A673 (cell line): ENCODE measurements around the gene DIP2B. TPM values are rescaled to one million over a fixed set of nuclear protein-coding genes. Genes with fewer than 3 reads are reported as not detected.
A peak's percentile ranks its signal among the peaks of the same experiment; 100 is the strongest.

ENCODE experiments used
- BruUV-seq: library from RNA; stranded (reverse); fragments of 400-500 nt; replicated peaks from 2 replicates; lab custom pipeline; 2021; lab: Mats Ljungman, UMichigan
- CTCF ChIA-PET: fragments of 300-600 bp; sonication (Branson Sonifier 250); formaldehyde crosslinking; loops from one replicate; lab custom pipeline; 2022; ENCODE audit warnings: antibody characterized with exemption; lab: Charles Lee
- POLR2A ChIA-PET: fragments of 300-600 bp; sonication (Branson Sonifier 250); formaldehyde crosslinking; loops from one replicate; lab custom pipeline; 2022; ENCODE audit warnings: antibody characterized with exemption; ENCODE audit not compliant: low non-redundant PET; lab: Charles Lee
- DNase-seq: peaks from one replicate; pipeline ENCODE4 v3.0.0-alpha.2; 2015; ENCODE audit warnings: low spot score
- H3K27ac ChIP-seq: fragments of 200-600 bp; sonication (generic); 2 replicates; pipeline ENCODE4 v1.5.1; 2016; ENCODE audit warnings: mixed run types, low read depth, mild to moderate bottlenecking, mixed read lengths, antibody characterized with exemption, low read length; ENCODE audit not compliant: poor library complexity, severe bottlenecking
- H3K27me3 ChIP-seq: fragments of 200-600 bp; sonication (generic); replicated peaks from 2 replicates; pipeline ENCODE4 v1.6.1; 2017; ENCODE audit warnings: mixed run types, low read depth, mild to moderate bottlenecking, mixed read lengths, antibody characterized with exemption, low read length; ENCODE audit not compliant: insufficient read depth, poor library complexity
- H3K36me3 ChIP-seq: fragments of 200-600 bp; sonication (generic); 2 replicates; pipeline ENCODE4 v1.6.1; 2016; ENCODE audit warnings: mixed run types, mild to moderate bottlenecking, mixed read lengths, antibody characterized with exemption, low read length; ENCODE audit not compliant: insufficient read depth, poor library complexity, severe bottlenecking
- H3K4me1 ChIP-seq: fragments of 200-600 bp; sonication (generic); 2 replicates; pipeline ENCODE4 v1.6.1; 2017; ENCODE audit warnings: mixed run types, mild to moderate bottlenecking, mixed read lengths, antibody characterized with exemption, low read length; ENCODE audit not compliant: insufficient read depth, poor library complexity, severe bottlenecking
- H3K4me3 ChIP-seq: fragments of 200-600 bp; sonication (generic); 2 replicates; pipeline ENCODE4 v1.5.1; 2016; ENCODE audit warnings: low read depth, mixed run types, mild to moderate bottlenecking, mixed read lengths, low read length; ENCODE audit not compliant: poor library complexity, severe bottlenecking
- H3K9me3 ChIP-seq: fragments of 200-600 bp; sonication (generic); 2 replicates; pipeline ENCODE4 v1.6.1; 2016; ENCODE audit warnings: mixed run types, low read depth, mild to moderate bottlenecking, mixed read lengths, antibody characterized with exemption, low read length; ENCODE audit not compliant: poor library complexity, severe bottlenecking
- CTCF ChIP-seq: fragments of 300-800, 200-600 bp; sonication (generic); conservative IDR thresholded peaks from 2 replicates; pipeline ENCODE4 v1.5.1; 2017; ENCODE audit warnings: low read depth, mild to moderate bottlenecking, antibody characterized with exemption, low read length, moderate library complexity, mixed read lengths
- EZH2 ChIP-seq: fragments of 200-600 bp; sonication (generic); IDR thresholded peaks from 2 replicates; pipeline ENCODE4 v1.6.1; 2017; ENCODE audit warnings: borderline replicate concordance, low read depth, mild to moderate bottlenecking, mixed read lengths, antibody characterized with exemption, low read length; ENCODE audit not compliant: poor library complexity, severe bottlenecking
- intact Hi-C: fragments of 100-400 bp; cut with micrococcal nuclease; formaldehyde crosslinking; loops from one replicate; pipeline ENCODE4 v1.10.0; 2022; ENCODE audit not compliant: unreplicated experiment
- total RNA-seq: library from RNA; stranded (reverse); gene quantifications from 2 replicates; pipeline ENCODE4 v1.2.3, GENCODE V29; 2021

DIP2B gene
- total RNA-seq, 1 experiment from 2014 or later, result 40.5 TPM

GRCh38 chr12:50508414-50508813, 3.6 kb downstream of the DIP2B start:
- intact Hi-C loops, result loop anchor here (10.0 kb wide), 2 partner anchors 306 to 516 kb away; partner anchors contain the start of gene SLC11A2

GRCh38 chr12:50508970-50509663, 4.3 kb downstream of the DIP2B start:
- H3K36me3 ChIP-seq, result no peaks in the 10 kb centered on the region
- H3K27me3 ChIP-seq, result no peaks in the 10 kb centered on the region
- no peak overlapping the region for H3K4me3 ChIP-seq
- H3K4me1 ChIP-seq, result peaks cover 39% of the 10 kb centered on the region
- intact Hi-C loops, result loop anchor here (10.0 kb wide), 2 partner anchors 306 to 516 kb away; partner anchors contain the start of gene SLC11A2
- no peak for TF ChIP-seq EZH2
- no peak for TF ChIP-seq CTCF
- peak overlapping the region; percentile 18 for H3K27ac ChIP-seq
- H3K9me3 ChIP-seq, result no peaks in the 10 kb centered on the region
- CTCF ChIA-PET, result interaction anchor here (0.6 kb wide), 1 partner anchor 222 kb away, joined by 5 read pairs; no protein-coding TSS in a partner anchor
- BruUV-seq, result no TSS peak
- POLR2A ChIA-PET, result no interaction called here
- no peak for DNase-seq

More at GRCh38 chr12:50508414-50508813, 3.6 kb downstream of the DIP2B start:
- no TSS peak for BruUV-seq
- Histone ChIP-seq H3K9me3 (no peaks in the 10 kb centered on the region), H3K36me3 (no peaks in the 10 kb centered on the region), H3K27me3 (no peaks in the 10 kb centered on the region), H3K4me3 (no peak overlapping the region), H3K27ac (no peak overlapping the region), H3K4me1 (peaks cover 39% of the 10 kb centered on the region)
- CTCF ChIA-PET, result interaction anchor here (0.6 to 1.2 kb wide), 2 partner anchors 130 to 223 kb away, joined by 3 to 5 read pairs; no protein-coding TSS in a partner anchor
- POLR2A ChIA-PET, result no interaction called here
- DNase-seq, result no peak
- TF ChIP-seq CTCF, result no peak
- TF ChIP-seq EZH2, result no peak

- no peaks in the 10 kb centered on the region for H3K9me3 ChIP-seq
- H3K36me3 ChIP-seq, result no peaks in the 10 kb centered on the region
- BruUV-seq, result no TSS peak
- TF ChIP-seq CTCF (no peak), EZH2 (no peak)
- no peak overlapping the region for H3K27ac ChIP-seq
- intact Hi-C loops, result no loop called here
- no peak for DNase-seq
- H3K27me3 ChIP-seq, result no peaks in the 10 kb centered on the region
- ChIA-PET POLR2A (interaction anchor here (0.6 kb wide), 1 partner anchor 430 kb away, joined by 3 read pairs; no protein-coding TSS in a partner anchor), CTCF (no interaction called here)
- peaks cover 19% of the 10 kb centered on the region for H3K4me1 ChIP-seq
- no peak overlapping the region for H3K4me3 ChIP-seq
These were observed 9.9 kb downstream of the DIP2B start for GRCh38 chr12:50514526-50515276.
